B cell (primary cell): Measurements from ENCODE around the gene DCUN1D3. TPM values are rescaled to one million over a fixed set of nuclear protein-coding genes. Genes with fewer than 3 reads are reported as not detected.

Experiments
- ATAC-seq: fragments of 200-7000 bp; cut with Tn5 transposase; one replicate; pipeline ENCODE4 v1.10.0; 2021; ENCODE audit warnings: low read depth, mild to moderate bottlenecking, moderate number of reproducible peaks, moderate library complexity
- CTCF ChIA-PET: fragments of 350-600 bp; sonication (Branson Sonifier 250); formaldehyde crosslinking; loops from one replicate; lab custom pipeline; 2021; ENCODE audit warnings: antibody characterized with exemption, inconsistent platforms; lab: Charles Lee
- POLR2A ChIA-PET: fragments of 350-600 bp; sonication (Branson Sonifier 250); formaldehyde crosslinking; loops from one replicate; lab custom pipeline; 2021; ENCODE audit warnings: antibody characterized with exemption; lab: Charles Lee
- DNase-seq: peaks from one replicate; pipeline ENCODE4 v3.0.0; 2013
- H2AFZ ChIP-seq: 2 replicates; pipeline ENCODE4 v1.6.1; 2012; ENCODE audit warnings: mild to moderate bottlenecking, low read depth, low read length; ENCODE audit not compliant: insufficient read depth, poor library complexity, severe bottlenecking
- H3K27ac ChIP-seq, 2 donors: 1 replicate in 1 of 2; 2 replicates in 1 of 2; pipeline ENCODE4 v1.5.1; 2012 to 2013; ENCODE audit warnings: low read length in 2 of 2, mild to moderate bottlenecking in 2 of 2, moderate library complexity in 1 of 2
- H3K27me3 ChIP-seq, 4 experiments: fragments of 200-600 bp in 1 of 4; sonication (generic) in 1 of 4; replicated peaks in 1 of 4; 1 replicate in 2 of 4; 2 replicates in 2 of 4; pipeline versions ENCODE4 v1.6.1 to v1.7.0; 2013 to 2016; ENCODE audit warnings: low read length in 3 of 4, mild to moderate bottlenecking in 2 of 4, mixed read lengths in 1 of 4, moderate library complexity in 1 of 4; ENCODE audit not compliant: insufficient read depth in 4 of 4, control insufficient read depth in 3 of 4; ENCODE audit errors: control extremely low read depth in 1 of 4
- H3K36me3 ChIP-seq, 2 experiments: replicated peaks in 1 of 2; 1 replicate in 1 of 2; 2 replicates in 1 of 2; pipeline versions ENCODE4 v1.6.1 to v1.7.1; 2013; ENCODE audit warnings: low read length in 1 of 2; ENCODE audit not compliant: insufficient read depth in 2 of 2, control insufficient read depth in 1 of 2; ENCODE audit errors: control extremely low read depth in 1 of 2, extremely low read depth in 1 of 2
- H3K4me1 ChIP-seq, 2 donors: fragments of 200-600 bp in 1 of 2; sonication (generic) in 1 of 2; 1 replicate in 1 of 2; 2 replicates in 1 of 2; pipeline versions ENCODE4 v1.5.1 to v1.6.1; 2013 to 2017; ENCODE audit warnings: low read length in 2 of 2; ENCODE audit not compliant: control insufficient read depth in 2 of 2, insufficient read depth in 2 of 2
- H3K4me2 ChIP-seq: replicated peaks from 2 replicates; pipeline ENCODE3; 2012; ENCODE audit warnings: mild to moderate bottlenecking, low read depth, low read length; ENCODE audit not compliant: poor library complexity, severe bottlenecking
- H3K4me3 ChIP-seq, 5 experiments: fragments of 200-600 bp in 1 of 5; sonication (generic) in 1 of 5; 1 replicate in 3 of 5; 2 replicates in 2 of 5; pipeline versions ENCODE4 v1.5.1 to v1.7.0; 2011 to 2016; ENCODE audit warnings: low read length in 4 of 5, mild to moderate bottlenecking in 4 of 5, low read depth in 2 of 5, control low read depth in 1 of 5, moderate library complexity in 1 of 5; ENCODE audit not compliant: insufficient read depth in 1 of 5; ENCODE audit errors: control extremely low read depth in 1 of 5, extremely low read depth in 1 of 5
- H3K79me2 ChIP-seq: fragments of 200-600 bp; sonication (generic); one replicate; pipeline ENCODE4 v1.6.0; 2016; ENCODE audit warnings: low read length; ENCODE audit not compliant: control insufficient read depth, insufficient read depth
- H3K9ac ChIP-seq: fragments of 200-600 bp; sonication (generic); 2 replicates; pipeline ENCODE4 v1.6.1; 2017; ENCODE audit warnings: mild to moderate bottlenecking, low read length, moderate library complexity
- H3K9me3 ChIP-seq, 3 donors: one replicate each; pipeline versions ENCODE4 v1.6.1 to v1.7.1; 2013; ENCODE audit warnings: low read length in 2 of 3; ENCODE audit not compliant: control insufficient read depth in 2 of 3, insufficient read depth in 1 of 3; ENCODE audit errors: control extremely low read depth in 1 of 3
- H4K20me1 ChIP-seq: 2 replicates; pipeline ENCODE4 v1.6.0; 2012; ENCODE audit warnings: mild to moderate bottlenecking, low read length; ENCODE audit not compliant: insufficient read depth, control insufficient read depth, poor library complexity, severe bottlenecking
- H3K27ac Mint-ChIP-seq: one replicate; pipeline ENCODE4 v1.8.0; 2021; ENCODE audit warnings: mixed read lengths
- H3K27me3 Mint-ChIP-seq: one replicate; pipeline ENCODE4 v1.8.0; 2021; ENCODE audit warnings: mixed read lengths
- H3K4me1 Mint-ChIP-seq: one replicate; pipeline ENCODE4 v1.8.0; 2021; ENCODE audit warnings: mixed read lengths
- H3K4me3 Mint-ChIP-seq: one replicate; pipeline ENCODE4 v1.8.0; 2021; ENCODE audit warnings: mixed read lengths
- H3K9me3 Mint-ChIP-seq: one replicate; pipeline ENCODE4 v1.8.0; 2022; ENCODE audit warnings: mixed read lengths; ENCODE audit not compliant: insufficient read depth
- CTCF ChIP-seq: fragments of 200-600 bp; IDR thresholded peaks from one replicate; pipeline ENCODE4 v1.8.0; 2022; ENCODE audit warnings: antibody characterized with exemption, mild to moderate bottlenecking
- EZH2 ChIP-seq: IDR thresholded peaks from 2 replicates; pipeline ENCODE4 v1.6.1; 2012; ENCODE audit warnings: borderline replicate concordance, low read depth, mild to moderate bottlenecking, moderate library complexity, low read length; ENCODE audit not compliant: insufficient read depth, poor library complexity, severe bottlenecking
- WGBS: methylation state at CpG from one replicate; pipeline ENCODE4 v1.1.5; 2013; ENCODE audit warnings: missing lambda C conversion rate; ENCODE audit not compliant: insufficient coverage; 5-methylcytosine and 5-hydroxymethylcytosine counted together
- intact Hi-C: fragments of 100-400 bp; cut with micrococcal nuclease; formaldehyde crosslinking; loops from one replicate; pipeline ENCODE4 v1.10.0; 2022
- polyA plus RNA-seq: library from polyadenylated mRNA; depleted of rRNA; stranded (reverse); fragments of >200 nt; gene quantifications from 2 replicates; pipeline ENCODE4 v1.2.3, GENCODE V29; 2012
- total RNA-seq, 2 donors: library from RNA; stranded (reverse); fragments of 120-200 nt in 1 of 2; gene quantifications; 1 replicate in 1 of 2; 2 replicates in 1 of 2; pipeline versions ENCODE4 v1.2.3 to v1.2.4, GENCODE V29; 2013 to 2022

DCUN1D3 gene
- total and polyA plus RNA-seq, 2 donors (not counting 1 experiment from before 2014, with no cell fraction given), result 2.0 to 5.0 TPM

GRCh38 chr16:20866801-20867200 lies 33.4 kb downstream of the DCUN1D3 start:
- H3K36me3 ChIP-seq, result peaks cover 4 to 6% of the 10 kb centered on the region in 2 experiments
- no peaks in the 10 kb centered on the region for H3K9me3 ChIP-seq
- CTCF ChIA-PET, result interaction anchor here (2.4 to 4.0 kb wide), 2 partner anchors 13 to 16 kb away, joined by 8 to 21 read pairs; no protein-coding TSS in a partner anchor
- H3K27me3 Mint-ChIP-seq, result no peaks in the 10 kb centered on the region
- H3K4me2 ChIP-seq, result no peak overlapping the region
- peaks cover 10% of the 10 kb centered on the region for H3K4me1 Mint-ChIP-seq
- no peak overlapping the region for H3K4me3 Mint-ChIP-seq
- H3K9ac ChIP-seq, result no peak overlapping the region
- H3K27ac ChIP-seq, result no peak overlapping the region
- TF ChIP-seq EZH2 (no peak), CTCF (no peak)
- no peaks in the 10 kb centered on the region for H3K27me3 ChIP-seq
- peaks cover 83% of the 10 kb centered on the region for H3K79me2 ChIP-seq
- H3K4me1 ChIP-seq, result no peaks in the 10 kb centered on the region
- intact Hi-C loops, result no loop called here
- no peak overlapping the region for H2AFZ ChIP-seq
- no peak overlapping the region for H3K27ac Mint-ChIP-seq
- POLR2A ChIA-PET, result no interaction called here
- no peak overlapping the region for H3K4me3 ChIP-seq
- peaks cover 22% of the 10 kb centered on the region for H4K20me1 ChIP-seq
- no peaks in the 10 kb centered on the region for H3K9me3 Mint-ChIP-seq
- no peak for DNase-seq
- no peak for ATAC-seq
- WGBS, result 100% methylated on average over 3 of the region's 3 CpGs

DNA sequence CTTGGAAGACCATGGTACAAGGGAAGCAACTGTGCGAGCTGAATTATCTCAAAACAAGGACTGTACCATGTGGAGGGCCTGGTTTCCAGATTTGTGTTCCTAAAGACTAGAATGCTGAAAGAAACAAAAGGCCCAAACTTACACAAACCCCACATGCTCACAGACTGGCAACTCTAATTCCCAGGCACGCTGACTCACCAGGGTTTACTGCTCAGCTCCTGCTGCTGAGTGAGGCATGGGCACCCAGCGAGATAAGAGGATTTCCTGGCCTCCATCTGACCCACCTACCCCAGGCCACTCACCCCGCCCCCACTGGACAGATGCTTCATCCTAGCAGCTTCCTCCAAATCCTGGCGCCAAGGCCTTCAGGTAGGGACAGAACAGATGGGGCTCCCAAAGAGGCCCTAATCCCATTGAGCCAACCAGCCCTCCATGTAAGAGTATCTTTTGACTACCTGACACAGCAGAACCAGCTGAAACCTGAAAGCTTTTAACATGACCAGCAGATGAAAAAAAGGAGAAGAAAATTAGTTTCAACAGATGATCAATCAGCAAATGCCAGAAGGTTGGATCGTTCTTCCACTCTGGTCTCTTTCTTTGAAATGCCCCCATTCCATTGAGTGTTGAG lies 33.9 kb downstream of the DCUN1D3 start:
- no peak overlapping the region for H3K9ac ChIP-seq
- H3K4me2 ChIP-seq, result no peak overlapping the region
- WGBS, result 89% methylated on average over 3 of the region's 6 CpGs
- Mint-ChIP-seq H3K27ac (no peak overlapping the region), H3K4me3 (no peak overlapping the region), H3K4me1 (peaks cover 10% of the 10 kb centered on the region), H3K27me3 (no peaks in the 10 kb centered on the region), H3K9me3 (no peaks in the 10 kb centered on the region)
- ATAC-seq (no peak), DNase-seq (no peak)
- H3K27me3 ChIP-seq, result no peaks in the 10 kb centered on the region
- H3K4me3 ChIP-seq, result no peak overlapping the region
- no peak overlapping the region for H3K27ac ChIP-seq
- H3K4me1 ChIP-seq, result no peaks in the 10 kb centered on the region
- TF ChIP-seq CTCF (no peak), EZH2 (no peak)
- no peak overlapping the region for H2AFZ ChIP-seq
- no peaks in the 10 kb centered on the region for H3K9me3 ChIP-seq
- peaks cover 6 to 7% of the 10 kb centered on the region in 2 experiments for H3K36me3 ChIP-seq
- H3K79me2 ChIP-seq, result peaks cover 77% of the 10 kb centered on the region
- ChIA-PET CTCF (interaction anchor here (1.0 to 4.0 kb wide), 3 partner anchors 8 to 15 kb away, joined by 3 to 21 read pairs (median 8); no protein-coding TSS in a partner anchor), POLR2A (no interaction called here)
- peaks cover 18% of the 10 kb centered on the region for H4K20me1 ChIP-seq
- intact Hi-C loops, result no loop called here
